Endometrial microvascular endothelial cells (primary cell): ENCODE results near the gene SPACA6. TPM values are rescaled to one million over a fixed set of nuclear protein-coding genes. Genes with fewer than 3 reads are reported as not detected.

ENCODE experiments used
- in situ Hi-C: cut with HindIII; loops from 2 replicates; pipeline ENCODE4 v1.10.0; 2017; ENCODE audit warnings: low sequenced_read_pairs, low pct_unique_long_range_greater_than_20kb; ENCODE audit errors: inconsistent ontology term
- total RNA-seq: library from RNA; depleted of rRNA; stranded (reverse); fragments of >200 nt; gene quantifications from one replicate; pipeline ENCODE4 v1.2.3, GENCODE V29; 2015; ENCODE audit errors: inconsistent ontology term

SPACA6 gene
- total RNA-seq, 1 donor from 2014 or later = 21.5 TPM

GRCh38 chr19:51687791-51688670, 5.1 kb upstream of the SPACA6 start:
- in situ Hi-C loops = no loop called here

DNA sequence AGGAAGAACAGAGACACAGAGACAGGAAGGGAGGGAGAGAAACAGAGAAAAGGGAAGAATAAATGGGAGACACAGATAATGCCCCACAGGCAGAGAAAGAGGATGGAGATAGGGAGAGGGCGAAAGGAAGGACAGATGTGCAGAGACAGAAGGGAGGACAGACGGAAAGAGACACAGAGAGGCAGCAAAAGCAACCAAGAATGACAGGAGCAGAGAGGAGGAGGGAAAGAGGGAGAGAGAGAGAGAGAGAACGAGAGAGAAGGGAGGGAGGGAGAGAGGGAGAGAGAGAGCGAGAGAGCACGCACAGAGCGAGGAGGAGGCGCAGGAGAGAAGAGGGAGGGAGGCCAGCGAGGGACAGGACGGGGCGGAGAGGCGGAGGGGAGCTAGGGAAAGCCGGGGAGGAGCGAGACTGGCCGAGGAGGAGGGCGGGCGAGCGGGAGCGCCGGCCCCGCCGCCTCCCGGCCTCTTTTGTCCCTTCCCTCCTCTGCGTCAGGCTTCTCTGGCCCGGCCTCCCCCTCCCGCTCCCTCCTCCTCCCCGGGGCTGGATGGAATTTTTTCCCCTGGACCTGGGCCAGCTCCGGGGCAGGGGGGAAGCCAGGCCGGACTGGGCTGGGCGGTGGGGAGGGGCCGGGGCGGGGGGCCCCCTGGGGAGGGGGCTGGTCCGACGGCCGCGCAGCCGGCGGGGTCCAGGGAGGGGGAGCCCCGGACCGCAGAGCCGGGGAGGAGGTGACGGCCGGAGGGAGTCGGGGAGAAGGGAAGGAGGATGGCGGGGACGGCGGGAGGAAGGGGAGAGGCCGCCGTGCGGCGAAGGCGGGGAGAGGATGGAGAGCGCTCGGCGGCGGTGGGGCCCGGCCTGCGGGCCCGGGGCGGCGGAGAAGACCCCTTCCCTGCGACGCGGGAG, 4.2 kb upstream of the SPACA6 start:
- in situ Hi-C loops = no loop called here

DNA sequence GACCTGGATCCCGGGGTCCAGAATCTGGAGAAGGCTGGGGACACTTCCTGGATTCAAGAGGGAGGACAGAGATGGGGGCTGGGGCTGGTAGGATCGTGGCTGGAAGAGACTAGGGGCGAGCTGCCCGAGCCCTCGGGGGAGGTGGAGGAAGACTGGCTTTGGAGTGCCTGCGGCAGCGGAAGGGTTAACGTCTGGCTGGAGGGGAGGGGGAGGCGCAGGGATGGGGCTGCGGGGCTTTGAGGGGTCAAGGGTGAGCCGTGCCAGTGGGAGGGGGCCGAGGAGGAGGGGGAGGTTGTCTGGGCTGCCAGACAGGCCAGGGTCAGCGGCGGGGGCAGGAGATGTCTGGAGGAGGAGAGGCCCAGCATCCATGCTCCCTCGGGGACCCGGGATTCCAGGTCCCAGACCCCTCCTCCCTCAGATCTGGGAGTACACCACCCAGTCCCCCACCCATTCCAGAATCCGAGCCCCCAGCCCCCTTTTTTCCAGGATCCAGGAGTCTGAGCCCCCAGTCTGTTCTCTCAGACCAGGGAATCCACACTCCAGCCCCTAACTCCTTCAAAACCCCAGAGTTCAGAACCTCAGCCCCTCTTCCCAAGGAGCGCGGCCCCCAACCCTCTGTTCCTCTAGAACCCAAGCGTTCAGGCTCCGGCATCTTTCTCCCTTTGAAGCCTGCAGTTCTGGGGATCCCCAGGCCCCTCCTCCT, 3.2 kb upstream of the SPACA6 start:
- in situ Hi-C loops = no loop called here

DNA sequence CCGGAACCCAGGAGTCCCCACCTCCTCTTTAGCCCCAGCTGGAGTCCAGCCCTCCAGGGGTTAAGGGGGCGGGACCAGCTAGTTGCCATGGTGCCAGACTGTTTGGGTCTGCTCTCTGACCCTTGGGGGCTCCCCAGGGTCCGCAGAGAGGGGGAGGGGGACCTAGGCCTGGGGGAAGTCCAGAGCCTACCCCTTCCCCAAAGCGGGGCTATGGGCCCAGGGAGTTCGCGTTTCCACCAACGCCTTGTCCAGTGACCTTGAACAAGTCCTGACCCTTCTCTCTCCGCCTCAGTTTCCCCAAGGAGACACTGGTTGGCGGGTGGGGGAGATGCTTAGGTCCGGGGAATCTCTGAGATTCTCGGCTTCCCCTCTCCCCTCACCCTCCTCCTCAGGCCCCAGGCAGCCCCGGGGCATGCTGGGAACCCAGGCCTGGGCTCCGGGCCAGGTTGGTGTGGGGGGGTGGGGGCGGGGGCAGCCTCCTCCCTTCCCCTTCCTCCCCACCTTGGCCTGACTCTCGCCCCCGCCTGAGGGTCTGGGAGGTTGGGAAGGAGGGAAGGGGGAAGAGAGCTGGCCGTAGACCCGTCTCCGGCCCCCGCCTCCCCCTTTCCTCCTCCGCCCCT, 2.6 kb upstream of the SPACA6 start:
- in situ Hi-C loops = no loop called here

DNA sequence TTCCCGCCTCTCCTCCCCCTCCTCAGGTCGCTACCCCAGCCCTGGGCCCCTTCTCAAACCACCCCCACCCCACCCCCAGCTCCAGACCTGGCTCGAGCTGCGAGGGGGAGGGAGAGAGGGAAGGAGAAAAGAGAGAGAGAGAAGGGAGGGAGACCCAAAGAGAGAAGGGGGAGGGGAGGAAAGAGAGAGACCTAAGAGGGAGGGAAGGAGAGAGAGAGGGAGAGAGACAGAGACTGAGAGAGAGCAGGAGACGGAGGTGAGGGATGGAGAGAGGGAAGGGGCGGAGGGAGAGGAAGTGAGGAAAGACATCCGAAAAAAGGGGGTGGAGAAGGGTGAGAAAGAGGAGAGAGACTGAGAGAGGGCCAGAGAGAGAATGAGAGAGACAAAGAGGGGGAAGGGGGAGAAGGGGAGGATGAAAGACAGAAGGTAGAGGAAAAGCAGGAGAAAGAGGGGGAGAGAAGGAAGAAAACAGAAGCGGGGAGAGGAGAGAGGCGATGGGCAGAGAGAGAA, 2.0 kb upstream of the SPACA6 start:
- in situ Hi-C loops = no loop called here

- in situ Hi-C loops = no loop called here
Measured at GRCh38 chr19:51691584-51692428, 1.3 kb upstream of the SPACA6 start.

DNA sequence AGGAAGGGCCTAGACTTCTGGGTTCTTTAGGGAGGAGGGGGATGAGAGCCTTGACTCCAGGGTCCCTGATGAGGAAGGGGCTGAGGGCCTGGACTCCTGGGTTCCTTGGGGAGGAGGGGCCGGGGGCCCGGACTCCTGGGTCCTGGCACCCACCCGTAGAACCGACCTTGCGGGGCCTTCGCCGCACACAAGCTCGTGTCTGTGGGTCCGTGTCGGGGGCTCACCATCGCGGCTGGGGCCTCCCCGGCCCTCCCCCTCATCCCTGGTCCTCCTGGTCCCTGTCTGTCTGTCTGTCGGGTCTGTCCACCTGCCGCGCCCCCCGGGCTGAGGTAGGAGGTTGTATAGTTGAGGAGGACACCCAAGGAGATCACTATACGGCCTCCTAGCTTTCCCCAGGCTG, 662 bp upstream of the SPACA6 start:
- in situ Hi-C loops = no loop called here

- in situ Hi-C loops = no loop called here
Measured at GRCh38 chr19:51693819-51694218, 689 bp downstream of the SPACA6 start.

GRCh38 chr19:51694318-51695085, 1.4 kb downstream of the SPACA6 start:
- in situ Hi-C loops = no loop called here

- in situ Hi-C loops = no loop called here
Measured at GRCh38 chr19:51695088-51695487, 2.0 kb downstream of the SPACA6 start.

DNA sequence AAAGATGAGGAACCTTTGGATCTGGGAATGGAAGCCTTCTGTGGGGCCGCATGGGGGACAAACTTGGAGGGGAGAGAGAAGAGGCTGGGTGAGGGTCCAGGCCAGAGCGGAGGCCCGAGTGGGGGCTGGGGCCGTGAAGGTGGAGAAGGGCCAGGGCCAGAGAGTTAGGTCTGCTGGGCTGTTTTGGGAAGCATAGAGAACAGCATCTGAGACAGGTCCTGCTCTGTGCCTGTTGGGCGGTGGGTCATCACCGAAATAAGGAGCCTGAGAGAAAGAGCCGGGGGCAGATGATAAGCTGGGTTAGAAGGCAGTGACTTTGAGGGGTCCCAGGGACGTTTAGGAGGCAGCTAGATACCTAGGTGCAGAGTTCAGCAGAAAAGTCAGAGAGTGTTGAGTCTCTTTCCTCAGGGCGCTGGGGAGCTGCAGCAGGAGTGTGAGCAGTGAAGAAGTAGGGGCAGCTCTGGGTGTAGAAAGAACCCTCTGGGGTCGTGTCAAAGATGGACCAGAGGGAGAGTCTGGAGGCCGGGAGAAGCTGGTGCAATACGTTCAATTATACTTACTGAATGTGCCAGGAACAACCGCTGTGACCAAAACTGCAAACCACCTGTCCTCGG, 2.7 kb downstream of the SPACA6 start:
- in situ Hi-C loops = no loop called here

- in situ Hi-C loops = no loop called here
Measured at GRCh38 chr19:51696606-51697005, 3.5 kb downstream of the SPACA6 start.

GRCh38 chr19:51697169-51697776, 4.1 kb downstream of the SPACA6 start:
- in situ Hi-C loops = no loop called here

GRCh38 chr19:51698296-51698695, 5.2 kb downstream of the SPACA6 start:
- in situ Hi-C loops = no loop called here

- in situ Hi-C loops = no loop called here
Measured at GRCh38 chr19:51699170-51699569, 6.0 kb downstream of the SPACA6 start.

- in situ Hi-C loops = no loop called here
Measured at GRCh38 chr19:51701468-51702100, 8.5 kb downstream of the SPACA6 start.
